Suprapubic skin (tissue), 4 donors: ENCODE results near the gene UPF1. TPM values are rescaled to one million over a fixed set of nuclear protein-coding genes. Genes with fewer than 3 reads are reported as not detected.
A peak's percentile ranks its signal among the peaks of the same experiment; 100 is the strongest.

Experiments
- DNase-seq, 2 donors: peaks; one replicate each; pipeline ENCODE4 v3.0.0-alpha.2; 2019; ENCODE audit warnings: low spot score in 2 of 2
- H3K27ac ChIP-seq: fragments of 200-600 bp; sonication (generic); one replicate; pipeline ENCODE4 v1.5.1; 2019
- H3K27me3 ChIP-seq: fragments of 200-600 bp; sonication (generic); one replicate; pipeline ENCODE4 v1.5.1; 2019
- H3K36me3 ChIP-seq: fragments of 200-600 bp; sonication (generic); one replicate; pipeline ENCODE4 v1.5.1; 2019
- H3K4me1 ChIP-seq: fragments of 200-600 bp; sonication (generic); one replicate; pipeline ENCODE4 v1.5.1; 2019
- H3K4me3 ChIP-seq: fragments of 200-600 bp; sonication (generic); one replicate; pipeline ENCODE4 v1.5.1; 2019; ENCODE audit warnings: mild to moderate bottlenecking
- H3K9me3 ChIP-seq: fragments of 200-600 bp; sonication (generic); one replicate; pipeline ENCODE4 v1.5.1; 2019
- EP300 ChIP-seq: sonication (generic); formaldehyde crosslinking; IDR thresholded peaks from one replicate; pipeline ENCODE4 v1.6.1; 2017; ENCODE audit warnings: antibody characterized with exemption
- POLR2A ChIP-seq, 2 donors: fragments of 450-650 bp; IDR thresholded peaks; one replicate each; pipeline ENCODE4 v1.6.1; 2017; ENCODE audit warnings: antibody characterized with exemption in 2 of 2, mild to moderate bottlenecking in 2 of 2, moderate library complexity in 2 of 2
- POLR2AphosphoS5 ChIP-seq, 3 donors: sonication (generic); formaldehyde crosslinking; IDR thresholded peaks; one replicate each; pipeline ENCODE4 v1.6.1; 2017; ENCODE audit warnings: antibody characterized with exemption in 3 of 3
- WGBS: methylation state at CpG from one replicate; pipeline ENCODE4 v1.1.5; 2018; 5-methylcytosine and 5-hydroxymethylcytosine counted together
- total RNA-seq, 4 donors: library from RNA; depleted of rRNA; stranded (reverse); fragments of >200 nt; gene quantifications; one replicate each; pipeline ENCODE4 v1.1.0, GENCODE V29; 2016
- TF ChIP-seq, protein P1 (sequence below), 2 donors: fragments of 200-600 bp in 1 of 2; fragments of 450-650 bp in 1 of 2; sonication (generic) in 1 of 2; IDR thresholded peaks; one replicate each; pipeline ENCODE4 v1.5.1; 2016 to 2019; ENCODE audit warnings: antibody characterized with exemption in 2 of 2, mild to moderate bottlenecking in 1 of 2, moderate library complexity in 1 of 2

Gene UPF1
- total RNA-seq, 4 donors from 2014 or later: 74.7 to 160 (median 99.2) TPM

DNA sequence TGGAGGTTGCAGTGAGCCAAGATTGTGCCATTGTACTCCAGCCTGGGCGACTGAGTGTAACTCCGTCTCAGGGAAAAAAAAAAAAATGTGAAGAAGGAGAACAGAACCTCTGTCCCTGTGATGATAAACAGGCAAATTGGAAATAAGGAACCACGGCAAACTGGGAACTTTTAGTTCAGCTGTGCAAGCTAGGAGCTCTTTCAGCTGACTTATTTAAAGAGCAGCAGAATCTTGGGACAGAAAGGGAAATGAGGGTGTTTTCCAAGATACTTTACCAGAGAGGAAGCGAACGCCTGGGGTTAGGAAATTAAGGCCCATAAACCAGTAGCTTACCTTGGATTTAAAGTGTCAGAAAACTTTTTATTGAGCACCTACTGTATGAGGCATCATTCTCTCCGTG lies 3.0 kb upstream of the UPF1 start:
- Histone ChIP-seq H3K4me3 (no peak overlapping the region), H3K27ac (no peak overlapping the region), H3K4me1 (peaks cover 11% of the 10 kb centered on the region), H3K27me3 (no peaks in the 10 kb centered on the region), H3K9me3 (no peaks in the 10 kb centered on the region), H3K36me3 (no peaks in the 10 kb centered on the region)
- 51% methylated on average over 6 of the region's 6 CpGs for WGBS
- TF ChIP-seq POLR2A (IDR thresholded peaks at IDR 0.05) (no peak), EP300 (no peak), POLR2AphosphoS5 (IDR thresholded peaks at IDR 0.05) (no peak)
- TF ChIP-seq, protein P1, sequence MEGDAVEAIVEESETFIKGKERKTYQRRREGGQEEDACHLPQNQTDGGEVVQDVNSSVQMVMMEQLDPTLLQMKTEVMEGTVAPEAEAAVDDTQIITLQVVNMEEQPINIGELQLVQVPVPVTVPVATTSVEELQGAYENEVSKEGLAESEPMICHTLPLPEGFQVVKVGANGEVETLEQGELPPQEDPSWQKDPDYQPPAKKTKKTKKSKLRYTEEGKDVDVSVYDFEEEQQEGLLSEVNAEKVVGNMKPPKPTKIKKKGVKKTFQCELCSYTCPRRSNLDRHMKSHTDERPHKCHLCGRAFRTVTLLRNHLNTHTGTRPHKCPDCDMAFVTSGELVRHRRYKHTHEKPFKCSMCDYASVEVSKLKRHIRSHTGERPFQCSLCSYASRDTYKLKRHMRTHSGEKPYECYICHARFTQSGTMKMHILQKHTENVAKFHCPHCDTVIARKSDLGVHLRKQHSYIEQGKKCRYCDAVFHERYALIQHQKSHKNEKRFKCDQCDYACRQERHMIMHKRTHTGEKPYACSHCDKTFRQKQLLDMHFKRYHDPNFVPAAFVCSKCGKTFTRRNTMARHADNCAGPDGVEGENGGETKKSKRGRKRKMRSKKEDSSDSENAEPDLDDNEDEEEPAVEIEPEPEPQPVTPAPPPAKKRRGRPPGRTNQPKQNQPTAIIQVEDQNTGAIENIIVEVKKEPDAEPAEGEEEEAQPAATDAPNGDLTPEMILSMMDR (IDR thresholded peaks at IDR 0.05): no peak
- no peak for DNase-seq

DNA sequence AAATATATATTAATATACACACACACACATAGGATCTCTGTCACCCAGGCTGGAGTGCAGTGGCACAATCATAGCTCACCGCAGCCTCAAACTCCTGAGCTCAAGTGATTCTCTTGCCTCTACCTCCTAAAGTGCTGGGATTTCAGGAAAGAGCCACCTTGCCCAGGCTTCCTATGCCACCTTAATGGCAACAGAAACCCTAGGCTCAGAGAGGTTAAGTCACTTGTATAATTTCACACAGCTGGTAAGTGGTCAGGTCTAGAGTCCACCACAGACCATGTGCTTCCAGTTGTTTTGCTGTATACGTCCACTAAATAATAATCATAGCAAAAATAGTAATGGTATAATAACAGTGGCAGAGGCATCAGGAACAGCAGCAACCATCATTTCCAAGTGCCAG lies 1.3 kb upstream of the UPF1 start:
- Histone ChIP-seq H3K27ac (no peak overlapping the region), H3K9me3 (no peaks in the 10 kb centered on the region), H3K4me1 (peaks cover 28% of the 10 kb centered on the region), H3K27me3 (no peaks in the 10 kb centered on the region), H3K36me3 (no peaks in the 10 kb centered on the region), H3K4me3 (no peak overlapping the region)
- 92% methylated on average over 2 of the region's 2 CpGs for WGBS
- TF ChIP-seq, protein P1 (IDR thresholded peaks at IDR 0.05): no peak
- TF ChIP-seq EP300: no peak
- no peak for TF ChIP-seq POLR2AphosphoS5 (IDR thresholded peaks at IDR 0.05)
- TF ChIP-seq POLR2A (IDR thresholded peaks at IDR 0.05): no peak
- no peak for DNase-seq

DNA sequence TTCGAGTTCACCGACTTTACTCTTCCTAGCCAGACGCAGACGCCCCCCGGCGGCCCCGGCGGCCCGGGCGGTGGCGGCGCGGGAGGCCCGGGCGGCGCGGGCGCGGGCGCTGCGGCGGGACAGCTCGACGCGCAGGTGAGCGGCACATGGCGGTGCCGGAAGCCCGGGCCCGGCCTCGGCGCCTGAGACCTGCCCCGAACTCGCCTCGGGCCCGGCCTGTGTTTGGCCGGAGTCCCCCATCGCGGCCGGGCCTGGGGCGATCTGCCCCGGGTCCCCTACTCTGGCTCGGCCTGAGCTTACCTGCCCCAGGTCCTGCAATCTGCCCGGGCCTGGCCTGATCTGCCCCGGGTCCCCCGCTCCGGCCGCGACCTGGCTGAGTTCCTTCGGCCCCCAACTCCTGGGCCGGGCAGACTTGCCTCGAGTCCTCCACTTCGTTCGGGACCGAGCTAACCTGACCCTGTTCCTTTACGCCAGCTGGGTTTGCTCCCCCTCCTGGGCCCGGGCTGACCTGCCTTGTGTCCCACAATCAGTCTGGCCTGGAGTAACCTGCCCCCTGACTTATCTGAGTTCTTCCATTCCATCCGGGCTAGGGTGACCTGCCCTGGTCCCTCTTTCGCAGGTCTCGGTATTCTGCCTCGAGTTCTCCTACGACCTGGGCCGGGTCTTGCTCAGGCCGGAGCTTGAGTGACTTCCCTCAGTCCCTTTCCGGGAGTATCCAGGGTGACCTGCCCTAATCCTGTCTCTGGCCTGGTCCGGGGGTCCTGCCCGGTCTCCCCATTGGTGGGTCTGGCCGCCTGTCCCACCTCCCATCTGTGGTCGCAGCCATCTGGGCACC lies 764 bp downstream of the UPF1 start:
- WGBS: 1% methylated on average over 10 of the region's 69 CpGs
- Histone ChIP-seq H3K4me3 (peak overlapping the region; percentile 97), H3K36me3 (no peaks in the 10 kb centered on the region), H3K9me3 (no peaks in the 10 kb centered on the region), H3K27me3 (no peaks in the 10 kb centered on the region), H3K27ac (peak overlapping the region; percentile 92), H3K4me1 (peaks cover 40% of the 10 kb centered on the region)
- no peak for TF ChIP-seq EP300
- TF ChIP-seq, protein P1 (IDR thresholded peaks at IDR 0.05): no peak
- no peak for TF ChIP-seq POLR2AphosphoS5 (IDR thresholded peaks at IDR 0.05)
- TF ChIP-seq POLR2A (IDR thresholded peaks at IDR 0.05): no peak
- DNase-seq: no peak

DNA sequence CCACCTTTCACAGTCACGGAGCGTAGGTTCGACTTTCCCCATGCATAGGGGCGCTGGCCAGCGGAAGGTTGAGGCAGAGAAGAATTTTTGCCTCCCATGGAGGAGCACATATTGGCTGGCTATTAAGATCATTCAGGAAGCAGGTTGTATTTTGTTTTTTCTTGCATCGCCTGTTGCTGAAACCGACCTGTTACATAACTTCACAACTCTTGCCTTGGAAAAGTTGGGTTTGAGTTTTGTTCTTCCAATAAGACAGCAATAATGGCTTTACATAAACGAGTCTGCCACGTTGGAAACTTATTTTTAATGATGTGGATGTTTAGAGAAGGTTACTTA lies 1.4 kb downstream of the UPF1 start:
- 2% methylated on average over 4 of the region's 9 CpGs for WGBS
- peaks cover 43% of the 10 kb centered on the region for H3K4me1 ChIP-seq
- peak overlapping the region; percentile 97 for H3K4me3 ChIP-seq

More for the DNA sequence above, 1.4 kb downstream of the UPF1 start:
- DNase-seq: no peak
- H3K27ac ChIP-seq: peak overlapping the region; percentile 92
- TF ChIP-seq EP300 (no peak), POLR2AphosphoS5 (IDR thresholded peaks at IDR 0.05) (no peak), POLR2A (IDR thresholded peaks at IDR 0.05) (no peak)
- TF ChIP-seq, protein P1 (IDR thresholded peaks at IDR 0.05): no peak
- no peaks in the 10 kb centered on the region for H3K27me3 ChIP-seq
- no peaks in the 10 kb centered on the region for H3K36me3 ChIP-seq
- H3K9me3 ChIP-seq: no peaks in the 10 kb centered on the region
